Smooth muscle cell (in vitro differentiated cells): ENCODE data around the gene M1AP. TPM values are rescaled to one million over a fixed set of nuclear protein-coding genes. Genes with fewer than 3 reads are reported as not detected.

Source experiments
- DNase-seq: peaks from one replicate; lab custom pipeline; 2025; ENCODE audit not compliant: unreplicated experiment; lab: John Stamatoyannopoulos, UW
- H2AFZ ChIP-seq: fragments of 200-600 bp; sonication (generic); 2 replicates; pipeline ENCODE4 v1.6.0; 2016; ENCODE audit warnings: antibody characterized with exemption, low read depth, mild to moderate bottlenecking
- H3F3A ChIP-seq: fragments of 200-600 bp; sonication (generic); 2 replicates; pipeline ENCODE4 v1.6.0; 2017; ENCODE audit warnings: antibody characterized with exemption, low read depth
- H3K27ac ChIP-seq: fragments of 200-600 bp; sonication (generic); 2 replicates; pipeline ENCODE4 v1.5.1; 2016; ENCODE audit warnings: low read depth, mild to moderate bottlenecking
- H3K27me3 ChIP-seq: fragments of 200-600 bp; sonication (generic); 2 replicates; pipeline ENCODE4 v1.6.1; 2016; ENCODE audit warnings: low read depth, mild to moderate bottlenecking
- H3K36me3 ChIP-seq: fragments of 200-600 bp; sonication (generic); 2 replicates; pipeline ENCODE4 v1.5.1; 2016; ENCODE audit warnings: low read depth
- H3K4me1 ChIP-seq: fragments of 200-600 bp; sonication (generic); 2 replicates; pipeline ENCODE4 v1.5.1; 2016; ENCODE audit warnings: low read depth
- H3K4me2 ChIP-seq: fragments of 200-600 bp; sonication (generic); 2 replicates; pipeline ENCODE4 v1.6.0; 2016; ENCODE audit warnings: mild to moderate bottlenecking
- H3K4me3 ChIP-seq: fragments of 200-600 bp; sonication (generic); 2 replicates; pipeline ENCODE4 v1.5.1; 2016; ENCODE audit warnings: mild to moderate bottlenecking
- H3K79me2 ChIP-seq: fragments of 200-600 bp; sonication (generic); 2 replicates; pipeline ENCODE4 v1.6.0; 2016; ENCODE audit warnings: low read depth, mild to moderate bottlenecking
- H3K9ac ChIP-seq: fragments of 200-600 bp; sonication (generic); 2 replicates; pipeline ENCODE4 v1.6.0; 2016; ENCODE audit warnings: low read depth
- H3K9me3 ChIP-seq: fragments of 200-600 bp; sonication (generic); replicated peaks from 2 replicates; pipeline ENCODE4 v1.5.1; 2016; ENCODE audit warnings: low read depth
- H4K20me1 ChIP-seq: fragments of 200-600 bp; sonication (generic); 2 replicates; pipeline ENCODE4 v1.6.0; 2016; ENCODE audit warnings: low read depth
- CTCF ChIP-seq: fragments of 200-600 bp; sonication (generic); IDR thresholded peaks from 2 replicates; pipeline ENCODE4 v1.5.1; 2017; ENCODE audit warnings: borderline replicate concordance, mild to moderate bottlenecking, antibody characterized with exemption; ENCODE audit not compliant: insufficient read depth, poor library complexity, severe bottlenecking
- WGBS: methylation state at CpG from one replicate; pipeline ENCODE4 v1.1.7; 2016; ENCODE audit warnings: low lambda C conversion rate; 5-methylcytosine and 5-hydroxymethylcytosine counted together
- polyA plus RNA-seq: library from polyadenylated mRNA; unstranded; fragments of >200 nt; fragmentation: Nextera tagmentation; extraction: Ambion mirVana; gene quantifications from 2 replicates; pipeline ENCODE4 v1.2.1, GENCODE V29; 2016
- total RNA-seq: library from RNA; depleted of rRNA; stranded (reverse); fragments of >200 nt; gene quantifications from 2 replicates; pipeline ENCODE4 v1.2.3, GENCODE V29; 2014

Gene M1AP
- total and polyA plus RNA-seq, 2 experiments from 2014 or later, result 1.0 to 1.2 TPM

- Histone ChIP-seq H3K4me1 (peaks cover 7% of the 10 kb centered on the region), H3K36me3 (no peaks in the 10 kb centered on the region), H2AFZ (no peak overlapping the region), H4K20me1 (no peaks in the 10 kb centered on the region), H3K79me2 (no peaks in the 10 kb centered on the region), H3K9ac (no peak overlapping the region), H3K4me2 (no peak overlapping the region), H3K27me3 (no peaks in the 10 kb centered on the region), H3F3A (no peaks in the 10 kb centered on the region), H3K27ac (no peak overlapping the region), H3K4me3 (no peak overlapping the region), H3K9me3 (no peaks in the 10 kb centered on the region)
- no peak for DNase-seq
- WGBS, result 74% methylated on average over 2 of the region's 2 CpGs
- no peak for TF ChIP-seq CTCF
Measured at GRCh38 chr2:74658516-74658915, 10.4 kb upstream of the M1AP start.

- 87% methylated on average over 1 of the region's 1 CpG for WGBS
- Histone ChIP-seq H3K4me3 (no peak overlapping the region), H4K20me1 (no peaks in the 10 kb centered on the region), H3K36me3 (no peaks in the 10 kb centered on the region), H3K9me3 (no peaks in the 10 kb centered on the region), H3K4me1 (peaks cover 7% of the 10 kb centered on the region), H3K4me2 (no peak overlapping the region), H2AFZ (no peak overlapping the region), H3K79me2 (no peaks in the 10 kb centered on the region), H3K9ac (no peak overlapping the region), H3K27me3 (no peaks in the 10 kb centered on the region), H3F3A (no peaks in the 10 kb centered on the region), H3K27ac (no peak overlapping the region)
- no peak for TF ChIP-seq CTCF
- no peak for DNase-seq
Measured at GRCh38 chr2:74655579-74655978, 7.4 kb upstream of the M1AP start.

GRCh38 chr2:74653985-74654882 lies 6.1 kb upstream of the M1AP start, which contains the start of gene SEMA4F:
SEMA4F (plus strand) TSS chr2:74654247; CDS start chr2:74654377, 130 bp downstream.
- H2AFZ ChIP-seq, result peak within 1 kb of the TSS; percentile 56
- peak; percentile 70 for DNase-seq
- no peak within 1 kb of the TSS for H3K27ac ChIP-seq
- H3K36me3 ChIP-seq, result no peaks in the 10 kb centered on the region
- peak within 1 kb of the TSS; percentile 68 for H3K4me3 ChIP-seq
- H3K9ac ChIP-seq, result peak within 1 kb of the TSS; percentile 59
- TF ChIP-seq CTCF, result no peak
- H4K20me1 ChIP-seq, result no peaks in the 10 kb centered on the region
- 5% methylated on average over 32 of the region's 79 CpGs for WGBS
- H3K9me3 ChIP-seq, result no peaks in the 10 kb centered on the region
- no peaks in the 10 kb centered on the region for H3K79me2 ChIP-seq
- peaks cover 7% of the 10 kb centered on the region for H3K4me1 ChIP-seq
- H3F3A ChIP-seq, result no peaks in the 10 kb centered on the region
- H3K27me3 ChIP-seq, result no peaks in the 10 kb centered on the region
- peak within 1 kb of the TSS; percentile 90 for H3K4me2 ChIP-seq
